Measurements from ENCODE around the gene PGBD1.

DNA sequence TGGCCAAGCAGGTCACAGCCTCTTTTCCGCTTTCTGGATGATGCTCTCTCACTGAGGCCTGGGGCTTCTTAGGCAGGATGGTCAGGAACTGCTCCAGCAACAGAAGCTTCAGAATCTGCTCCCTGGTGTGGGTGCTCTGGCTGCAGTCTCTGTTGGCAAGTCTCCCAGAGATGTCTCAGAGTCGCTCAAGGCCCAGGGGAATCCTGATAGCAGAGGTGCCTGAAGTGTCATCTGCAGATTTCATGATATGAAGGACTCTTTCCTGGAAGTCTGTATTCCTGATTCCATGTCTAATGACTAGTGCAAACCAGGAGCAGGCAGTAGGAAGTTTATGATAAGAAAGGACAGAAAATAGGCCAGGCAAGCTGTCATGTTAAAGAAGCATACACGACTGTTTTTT lies 34.3 kb downstream of the PGBD1 start:
- TF ChIP-seq CTCF (IDR thresholded peaks at IDR 0.05) (no peak), POLR2A (IDR thresholded peaks at IDR 0.05) (no peak)
